ENCODE data around the gene TM9SF1. TPM values are rescaled to one million over a fixed set of nuclear protein-coding genes. Genes with fewer than 3 reads are reported as not detected.

Gene TM9SF1
- total and polyA plus RNA-seq, 2 of the 13 experiments (the other 11 are each of a cell fraction or from before 2014, with no cell fraction given): 83.2 to 110 TPM

- TF ChIP-seq BRF2 (CRISPR knock-in tag; IDR thresholded peaks at IDR 0.05) (peak; percentile 95), SNRNP70 (IDR thresholded peaks at IDR 0.05; ENCODE audit: low read depth, low read length) (no peak), ELK4 (CRISPR knock-in tag; IDR thresholded peaks at IDR 0.05; ENCODE audit: borderline replicate concordance) (no peak; the same call in 1 of the 2 replicates), CHD4 (IDR thresholded peaks at IDR 0.05; ENCODE audit: borderline replicate concordance, low read length) (0 out of 2 replicates have a peak, but pooled peaks have one; percentile 20), ZNF740 (CRISPR knock-in tag; IDR thresholded peaks at IDR 0.05) (peak; percentile 91), ZNF460 (CRISPR knock-in tag; IDR thresholded peaks at IDR 0.05; ENCODE audit: borderline replicate concordance) (no peak), ZBTB26 (CRISPR knock-in tag; IDR thresholded peaks at IDR 0.05; ENCODE audit: borderline replicate concordance) (peak; percentile 67; the same call in 1 of the 2 replicates), PHF21A (CRISPR knock-in tag; IDR thresholded peaks at IDR 0.05) (no peak), MTERF4 (CRISPR knock-in tag; IDR thresholded peaks at IDR 0.05) (no peak), ATF4 (CRISPR knock-in tag; IDR thresholded peaks at IDR 0.05) (0 out of 4 replicates have a peak, but pooled peaks of 1 of the 2 experiments have one; percentile 51), E2F2 (CRISPR knock-in tag; IDR thresholded peaks at IDR 0.05; ENCODE audit: borderline replicate concordance) (peak; percentile 97; the same call in 1 of the 2 replicates), AHR (CRISPR knock-in tag; IDR thresholded peaks at IDR 0.05) (peak; percentile 89; the same call in 1 of the 2 replicates), MZF1 (CRISPR knock-in tag; IDR thresholded peaks at IDR 0.05; ENCODE audit: borderline replicate concordance) (peak; percentile 97), NR2F6 (IDR thresholded peaks at IDR 0.05) (no peak), NR2F6 (CRISPR knock-in tag; IDR thresholded peaks at IDR 0.05) (peak; percentile 18; the same call in 1 of the 2 replicates), ZC3H13 (CRISPR knock-in tag; IDR thresholded peaks at IDR 0.05) (no peak), CENPT (CRISPR knock-in tag; IDR thresholded peaks at IDR 0.05; ENCODE audit: low read depth) (peak; percentile 96), NR3C1 (CRISPR knock-in tag; IDR thresholded peaks at IDR 0.05) (no peak), DMAP1 (CRISPR knock-in tag; IDR thresholded peaks at IDR 0.05) (peak; percentile 90; the same call in 1 of the 2 replicates), DNMT3B (CRISPR knock-in tag; conservative IDR thresholded peaks at IDR 0.05) (peak; percentile 77; the same call in 1 of the 2 replicates), POLR2G (IDR thresholded peaks at IDR 0.05; ENCODE audit: low read depth, low read length) (peak; percentile 96), FOXC1 (CRISPR knock-in tag; IDR thresholded peaks at IDR 0.05; ENCODE audit: borderline replicate concordance) (no peak)
These were observed 54.0 kb downstream of the TM9SF1 start, which contains the start of gene EMC9 (continued) for GRCh38 chr14:24141097-24141880.
